Right lobe of liver (tissue), 6 donors: ENCODE data around the gene B4GALNT3. TPM values are rescaled to one million over a fixed set of nuclear protein-coding genes. Genes with fewer than 3 reads are reported as not detected.

Experiments used
- ATAC-seq, 4 donors: fragments of 200-7000 bp; cut with Tn5 transposase; one replicate each; pipeline ENCODE4 v1.9.1; 2020; ENCODE audit warnings: mild to moderate bottlenecking in 4 of 4, moderate library complexity in 4 of 4
- DNase-seq, 3 donors: peaks; one replicate each; pipeline ENCODE4 v3.0.0-alpha.2; 2020
- H3K27ac ChIP-seq, 3 donors: fragments of 200-600 bp; one replicate each; pipeline ENCODE4 v1.8.0; 2022
- H3K27me3 ChIP-seq, 2 donors: fragments of 200-600 bp; one replicate each; pipeline ENCODE4 v1.8.0; 2022
- H3K36me3 ChIP-seq, 4 donors: fragments of 200-600 bp; sonication (generic) in 1 of 4; one replicate each; pipeline versions ENCODE4 v1.5.1 to v1.8.0; 2017 to 2022; ENCODE audit warnings: control low read depth in 1 of 4
- H3K4me1 ChIP-seq, 4 donors: fragments of 200-600 bp; sonication (generic) in 1 of 4; one replicate each; pipeline versions ENCODE4 v1.5.1 to v1.8.0; 2017 to 2022; ENCODE audit warnings: control low read depth in 1 of 4
- H3K4me3 ChIP-seq, 3 donors: fragments of 200-600 bp; one replicate each; pipeline ENCODE4 v1.8.0; 2022
- H3K9me3 ChIP-seq, 4 donors: fragments of 200-600 bp; sonication (generic) in 1 of 4; one replicate each; pipeline versions ENCODE4 v1.5.1 to v1.8.0; 2017 to 2022; ENCODE audit warnings: control low read depth in 1 of 4
- CTCF ChIP-seq, 4 donors: fragments of 200-600 bp in 3 of 4; fragments of 450-650 bp in 1 of 4; IDR thresholded peaks; one replicate each; pipeline versions ENCODE4 v1.5.1 to v1.8.0; 2016 to 2022; ENCODE audit warnings: antibody characterized with exemption in 4 of 4, mild to moderate bottlenecking in 2 of 4
- POLR2A ChIP-seq: fragments of 450-650 bp; IDR thresholded peaks from one replicate; pipeline ENCODE4 v1.6.1; 2017; ENCODE audit warnings: antibody characterized with exemption, mild to moderate bottlenecking
- WGBS: methylation state at CpG from one replicate; pipeline ENCODE4 v1.1.6; 2018; ENCODE audit warnings: low coverage, low lambda C conversion rate; ENCODE audit not compliant: insufficient coverage; ENCODE audit errors: missing lambda C conversion rate; 5-methylcytosine and 5-hydroxymethylcytosine counted together
- intact Hi-C, 2 donors: fragments of 100-400 bp; cut with DNase I; formaldehyde crosslinking; loops; one replicate each; pipeline versions ENCODE4 v1.11.2 to v1.14.1; 2022
- total RNA-seq, 6 experiments: library from RNA; depleted of rRNA in 2 of 6; stranded (reverse); fragments of >200 nt in 2 of 6; fragmentation: NEBNext Ultra II Directional in 3 of 6; extraction: Animal tissue kit (Norgen Biotek cat#: 25700) in 3 of 6; gene quantifications; one replicate each; pipeline versions ENCODE4 v1.1.0 to v1.2.4, GENCODE V29; 2016 to 2023
- donor health status: DM: no; HTN: yes; CAD: no.
- donor health status: DM: no; HTN: no; CAD: no.
- donor health status: DM: no; HTN: no; CAD: no.
- donor health status: DM: no; HTN: yes; CAD: no.
- donor health status: DM: no; HTN: yes; CAD: no.

B4GALNT3 gene
- total RNA-seq, 6 experiments from 2014 or later, result 0.12 to 2.0 (median 0.38) TPM

GRCh38 chr12:532908-533565 is 73.3 kb downstream of the B4GALNT3 start:
- no peaks in the 10 kb centered on the region for H3K9me3 ChIP-seq
- no peak for TF ChIP-seq POLR2A
- TF ChIP-seq CTCF (IDR thresholded peaks at IDR 0.05), result no peak
- ATAC-seq (no peak), DNase-seq (no peak)
- H3K27ac ChIP-seq, result no peak overlapping the region
- no peak overlapping the region for H3K4me3 ChIP-seq
- H3K4me1 ChIP-seq, result no peaks in the 10 kb centered on the region
- 81% methylated on average over 3 of the region's 9 CpGs for WGBS
- H3K27me3 ChIP-seq, result no peaks in the 10 kb centered on the region
- no peaks in the 10 kb centered on the region for H3K36me3 ChIP-seq
- intact Hi-C loops, result no loop called here

GRCh38 chr12:533718-534117 is 74.0 kb downstream of the B4GALNT3 start:
- WGBS, result 100% methylated on average over 1 of the region's 14 CpGs
- Histone ChIP-seq H3K4me1 (peaks cover 0 to 4% (median 0%) of the 10 kb centered on the region in 4 donors), H3K9me3 (no peaks in the 10 kb centered on the region), H3K4me3 (no peak overlapping the region), H3K27me3 (no peaks in the 10 kb centered on the region), H3K36me3 (no peaks in the 10 kb centered on the region), H3K27ac (no peak overlapping the region)
- TF ChIP-seq POLR2A (no peak), CTCF (IDR thresholded peaks at IDR 0.05) (no peak)
- ATAC-seq (no peak), DNase-seq (no peak)
- intact Hi-C loops, result no loop called here

- Histone ChIP-seq H3K4me1 (peaks cover 0 to 4% (median 0%) of the 10 kb centered on the region in 4 donors), H3K27ac (no peak overlapping the region), H3K27me3 (no peaks in the 10 kb centered on the region), H3K9me3 (no peaks in the 10 kb centered on the region), H3K4me3 (no peak overlapping the region), H3K36me3 (no peaks in the 10 kb centered on the region)
- intact Hi-C loops, result no loop called here
- WGBS, result 74% methylated on average over 3 of the region's 14 CpGs
- ATAC-seq (no peak), DNase-seq (no peak)
- TF ChIP-seq CTCF (IDR thresholded peaks at IDR 0.05) (no peak), POLR2A (no peak)
Observed at GRCh38 chr12:534216-534615, 74.5 kb downstream of the B4GALNT3 start.

GRCh38 chr12:535396-535795 is 75.7 kb downstream of the B4GALNT3 start:
- intact Hi-C loops, result no loop called here
- H3K4me1 ChIP-seq, result peaks cover 0 to 4% (median 0%) of the 10 kb centered on the region in 4 donors
- ATAC-seq (no peak), DNase-seq (no peak)
- H3K9me3 ChIP-seq, result no peaks in the 10 kb centered on the region
- 81% methylated on average over 3 of the region's 7 CpGs for whole genome bisulfite sequencing
- H3K36me3 ChIP-seq, result no peaks in the 10 kb centered on the region
- H3K27me3 ChIP-seq, result no peaks in the 10 kb centered on the region
- no peak for TF ChIP-seq CTCF (IDR thresholded peaks at IDR 0.05)
- TF ChIP-seq POLR2A, result no peak
- no peak overlapping the region for H3K27ac ChIP-seq
- H3K4me3 ChIP-seq, result no peak overlapping the region
